ENCODE measurements around the gene KDELR3. TPM values are rescaled to one million over a fixed set of nuclear protein-coding genes. Genes with fewer than 3 reads are reported as not detected.
A peak's percentile ranks its signal among the peaks of the same experiment; 100 is the strongest.

The KDELR3 gene
- total RNA-seq, 4 donors from 2014 or later, result 3.5 to 12.9 (median 7.0) TPM

GRCh38 chr22:38501797-38502672 lies 34.1 kb downstream of the KDELR3 start:
- Histone ChIP-seq H3K27ac (replicated peaks in 1 of 4) (peak overlapping the region in 3 of 4 donors; percentile 99), H3K9me3 (no peaks in the 10 kb centered on the region), H3K36me3 (peaks cover 34 to 63% (median 46%) of the 10 kb centered on the region in 4 donors), H3K4me1 (peaks cover 47 to 77% (median 72%) of the 10 kb centered on the region in 4 donors), H3K27me3 (no peaks in the 10 kb centered on the region), H3K4me3 (peak overlapping the region; percentile 14 to 92 (median 83))
- DNase-seq (ENCODE audit: extremely low spot score), result no peak
- WGBS, result 71% methylated on average over 10 of the region's 10 CpGs
- TF ChIP-seq POLR2AphosphoS5 (IDR thresholded peaks at IDR 0.05) (no peak), CTCF (IDR thresholded peaks at IDR 0.05) (no peak), POLR2A (IDR thresholded peaks at IDR 0.05; ENCODE audit: low read depth) (no peak), EP300 (IDR thresholded peaks at IDR 0.05) (no peak)
- intact Hi-C loops (cut with DNase I), result loop anchor here (10.0 kb wide), 1 partner anchor 107 kb away; no protein-coding TSS in a partner anchor

GRCh38 chr22:38503021-38503420 lies 35.1 kb downstream of the KDELR3 start:
- WGBS, result 16% methylated on average over 4 of the region's 4 CpGs
- no peak for DNase-seq (ENCODE audit: extremely low spot score)
- Histone ChIP-seq H3K36me3 (peaks cover 24 to 53% (median 36%) of the 10 kb centered on the region in 4 donors), H3K4me1 (peaks cover 50 to 78% (median 73%) of the 10 kb centered on the region in 4 donors), H3K27me3 (no peaks in the 10 kb centered on the region), H3K9me3 (no peaks in the 10 kb centered on the region), H3K4me3 (peak overlapping the region; percentile 80 to 92 (median 86)), H3K27ac (replicated peaks in 1 of 4) (peak overlapping the region in 3 of 4 donors; percentile 99)
- TF ChIP-seq POLR2AphosphoS5 (IDR thresholded peaks at IDR 0.05) (no peak), CTCF (IDR thresholded peaks at IDR 0.05) (no peak), EP300 (IDR thresholded peaks at IDR 0.05) (no peak), POLR2A (IDR thresholded peaks at IDR 0.05; ENCODE audit: low read depth) (no peak)
- intact Hi-C loops (cut with DNase I), result loop anchor here (10.0 kb wide), 1 partner anchor 108 kb away; no protein-coding TSS in a partner anchor

- TF ChIP-seq POLR2A (IDR thresholded peaks at IDR 0.05; ENCODE audit: low read depth), result no peak
- TF ChIP-seq CTCF (IDR thresholded peaks at IDR 0.05), result no peak
- TF ChIP-seq POLR2AphosphoS5 (IDR thresholded peaks at IDR 0.05), result peak; percentile 8 to 26
- no peak for TF ChIP-seq EP300 (IDR thresholded peaks at IDR 0.05)
- H3K9me3 ChIP-seq, result no peaks in the 10 kb centered on the region
- WGBS, result under 1% methylated on average over 35 of the region's 35 CpGs
- intact Hi-C loops (cut with DNase I), result loop anchor here (2.0 to 10.0 kb wide), 2 partner anchors 66 to 110 kb away; partner anchors contain the start of gene DMC1
- DNase-seq (ENCODE audit: extremely low spot score), result no peak
- peak overlapping the region; percentile 99 to 100 (median 99) for H3K27ac ChIP-seq (replicated peaks in 1 of 4)
- H3K27me3 ChIP-seq, result no peaks in the 10 kb centered on the region
- peak overlapping the region; percentile 80 to 92 (median 86) for H3K4me3 ChIP-seq
- H3K4me1 ChIP-seq, result peaks cover 38 to 58% (median 55%) of the 10 kb centered on the region in 4 donors
- peaks cover 5 to 34% (median 17%) of the 10 kb centered on the region in 4 donors for H3K36me3 ChIP-seq
Observed at GRCh38 chr22:38504731-38505540, 37.0 kb downstream of the KDELR3 start.

- Histone ChIP-seq H3K36me3 (peaks cover 0 to 27% (median 10%) of the 10 kb centered on the region in 4 donors), H3K4me1 (peaks cover 38 to 53% (median 48%) of the 10 kb centered on the region in 4 donors), H3K27me3 (no peaks in the 10 kb centered on the region), H3K4me3 (peak overlapping the region; percentile 80 to 92 (median 86)), H3K27ac (replicated peaks in 1 of 4) (peak overlapping the region; percentile 99 to 100 (median 99)), H3K9me3 (no peaks in the 10 kb centered on the region)
- DNase-seq (ENCODE audit: extremely low spot score), result peak; percentile 94
- intact Hi-C loops (cut with DNase I), result loop anchor here (2.0 to 10.0 kb wide), 2 partner anchors 65 to 111 kb away; partner anchors contain the start of gene DMC1
- WGBS, result 0% methylated on average over 15 of the region's 69 CpGs
- TF ChIP-seq CTCF (IDR thresholded peaks at IDR 0.05) (no peak), POLR2A (IDR thresholded peaks at IDR 0.05; ENCODE audit: low read depth) (peak; percentile 81), EP300 (IDR thresholded peaks at IDR 0.05) (no peak), POLR2AphosphoS5 (IDR thresholded peaks at IDR 0.05) (peak; percentile 31 to 73)
Observed at GRCh38 chr22:38505541-38506117, 37.7 kb downstream of the KDELR3 start.

Measured in esophagus muscularis mucosa (tissue), 4 donors.